ENCODE measurements around the gene LRRN3.

The LRRN3 gene

GRCh38 chr7:111174510-111174909, 83.6 kb downstream of the LRRN3 start:
- Histone ChIP-seq H3K27ac (ENCODE audit: insufficient read depth, low read length, poor library complexity, severe bottlenecking) (no peak overlapping the region), H3K9me3 (ENCODE audit: control insufficient read depth, low read length) (no peaks in the 10 kb centered on the region), H3K4me3 (ENCODE audit: insufficient read depth, low read depth, low read length, poor library complexity, severe bottlenecking) (no peak overlapping the region), H3K27me3 (replicated peaks; ENCODE audit: control insufficient read depth, insufficient read depth, low read length, poor library complexity, severe bottlenecking) (no peaks in the 10 kb centered on the region), H3K36me3 (ENCODE audit: control insufficient read depth, insufficient read depth, low read length) (no peaks in the 10 kb centered on the region), H3K4me1 (ENCODE audit: control insufficient read depth, insufficient read depth, low read length, poor library complexity, severe bottlenecking) (no peaks in the 10 kb centered on the region)
- DNase-seq: no peak

All from effector memory CD4-positive, alpha-beta T cell (primary cell).